ENCODE results near the gene SLC18A3. TPM values are rescaled to one million over a fixed set of nuclear protein-coding genes. Genes with fewer than 3 reads are reported as not detected.

Gene SLC18A3
- total RNA-seq, 1 donor from 2014 or later: 17.9 TPM

DNA sequence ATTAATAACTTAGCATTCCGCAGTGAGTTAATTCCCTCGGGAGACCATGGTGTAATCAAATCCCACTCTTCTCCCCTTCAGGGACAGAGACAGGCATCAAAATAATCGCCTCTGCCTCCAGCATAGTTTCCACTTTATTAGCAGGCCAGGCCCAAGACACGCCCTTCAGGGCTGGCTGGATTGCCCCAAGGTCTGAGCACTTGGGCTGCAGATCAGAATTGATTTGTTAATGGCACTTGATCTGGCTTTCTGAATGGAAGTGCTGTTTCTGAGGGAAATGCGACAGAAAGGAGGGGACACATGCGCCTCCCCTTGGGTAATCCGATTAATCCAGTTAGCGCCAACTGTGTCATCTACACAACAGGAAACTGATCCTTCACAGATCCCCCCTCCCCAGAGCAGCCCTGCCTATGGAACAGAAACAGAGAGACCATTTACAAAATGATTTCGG, 19.3 kb downstream of the SLC18A3 start:
- peaks cover 5% of the 10 kb centered on the region for H3K27me3 Mint-ChIP-seq (ENCODE audit: low read depth)
- H3K9me3 Mint-ChIP-seq: no peaks in the 10 kb centered on the region
- H3K36me3 Mint-ChIP-seq (ENCODE audit: low read depth): no peaks in the 10 kb centered on the region
- no peaks in the 10 kb centered on the region for H3K4me1 Mint-ChIP-seq
- no peak for DNase-seq (ENCODE audit: low read depth, low spot score)
- H3K27ac Mint-ChIP-seq (ENCODE audit: unreplicated experiment): no peak overlapping the region
- H3K4me3 Mint-ChIP-seq: no peak overlapping the region
- TF ChIP-seq, protein P1, sequence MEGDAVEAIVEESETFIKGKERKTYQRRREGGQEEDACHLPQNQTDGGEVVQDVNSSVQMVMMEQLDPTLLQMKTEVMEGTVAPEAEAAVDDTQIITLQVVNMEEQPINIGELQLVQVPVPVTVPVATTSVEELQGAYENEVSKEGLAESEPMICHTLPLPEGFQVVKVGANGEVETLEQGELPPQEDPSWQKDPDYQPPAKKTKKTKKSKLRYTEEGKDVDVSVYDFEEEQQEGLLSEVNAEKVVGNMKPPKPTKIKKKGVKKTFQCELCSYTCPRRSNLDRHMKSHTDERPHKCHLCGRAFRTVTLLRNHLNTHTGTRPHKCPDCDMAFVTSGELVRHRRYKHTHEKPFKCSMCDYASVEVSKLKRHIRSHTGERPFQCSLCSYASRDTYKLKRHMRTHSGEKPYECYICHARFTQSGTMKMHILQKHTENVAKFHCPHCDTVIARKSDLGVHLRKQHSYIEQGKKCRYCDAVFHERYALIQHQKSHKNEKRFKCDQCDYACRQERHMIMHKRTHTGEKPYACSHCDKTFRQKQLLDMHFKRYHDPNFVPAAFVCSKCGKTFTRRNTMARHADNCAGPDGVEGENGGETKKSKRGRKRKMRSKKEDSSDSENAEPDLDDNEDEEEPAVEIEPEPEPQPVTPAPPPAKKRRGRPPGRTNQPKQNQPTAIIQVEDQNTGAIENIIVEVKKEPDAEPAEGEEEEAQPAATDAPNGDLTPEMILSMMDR (conservative IDR thresholded peaks at IDR 0.05): no peak

DNA sequence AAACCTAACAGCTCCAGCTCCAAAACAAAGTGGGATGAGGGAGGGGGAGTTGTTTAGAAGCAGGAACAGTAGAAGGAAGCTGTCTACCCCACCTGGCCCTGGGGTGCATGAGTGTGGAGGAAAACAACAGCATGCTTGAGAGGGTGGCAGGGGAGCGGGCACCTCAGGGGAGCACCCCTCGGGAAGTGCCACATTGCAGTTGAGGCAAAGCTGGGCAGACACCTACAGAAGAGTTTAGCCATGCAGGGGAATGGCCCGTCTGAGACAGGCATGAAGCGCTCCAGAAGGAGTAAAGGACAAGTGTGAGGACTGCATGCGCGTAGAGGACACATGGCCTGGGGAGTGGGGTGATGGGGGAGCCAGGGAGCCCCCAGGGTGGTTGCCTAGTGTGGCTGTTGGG, 21.9 kb downstream of the SLC18A3 start:
- H3K4me1 Mint-ChIP-seq: no peaks in the 10 kb centered on the region
- no peak for DNase-seq (ENCODE audit: low read depth, low spot score)
- no peak overlapping the region for H3K27ac Mint-ChIP-seq (ENCODE audit: unreplicated experiment)
- TF ChIP-seq, protein P1 (conservative IDR thresholded peaks at IDR 0.05): no peak
- H3K36me3 Mint-ChIP-seq (ENCODE audit: low read depth): no peaks in the 10 kb centered on the region
- no peaks in the 10 kb centered on the region for H3K9me3 Mint-ChIP-seq
- peaks cover 28% of the 10 kb centered on the region for H3K27me3 Mint-ChIP-seq (ENCODE audit: low read depth)
- no peak overlapping the region for H3K4me3 Mint-ChIP-seq

DNA sequence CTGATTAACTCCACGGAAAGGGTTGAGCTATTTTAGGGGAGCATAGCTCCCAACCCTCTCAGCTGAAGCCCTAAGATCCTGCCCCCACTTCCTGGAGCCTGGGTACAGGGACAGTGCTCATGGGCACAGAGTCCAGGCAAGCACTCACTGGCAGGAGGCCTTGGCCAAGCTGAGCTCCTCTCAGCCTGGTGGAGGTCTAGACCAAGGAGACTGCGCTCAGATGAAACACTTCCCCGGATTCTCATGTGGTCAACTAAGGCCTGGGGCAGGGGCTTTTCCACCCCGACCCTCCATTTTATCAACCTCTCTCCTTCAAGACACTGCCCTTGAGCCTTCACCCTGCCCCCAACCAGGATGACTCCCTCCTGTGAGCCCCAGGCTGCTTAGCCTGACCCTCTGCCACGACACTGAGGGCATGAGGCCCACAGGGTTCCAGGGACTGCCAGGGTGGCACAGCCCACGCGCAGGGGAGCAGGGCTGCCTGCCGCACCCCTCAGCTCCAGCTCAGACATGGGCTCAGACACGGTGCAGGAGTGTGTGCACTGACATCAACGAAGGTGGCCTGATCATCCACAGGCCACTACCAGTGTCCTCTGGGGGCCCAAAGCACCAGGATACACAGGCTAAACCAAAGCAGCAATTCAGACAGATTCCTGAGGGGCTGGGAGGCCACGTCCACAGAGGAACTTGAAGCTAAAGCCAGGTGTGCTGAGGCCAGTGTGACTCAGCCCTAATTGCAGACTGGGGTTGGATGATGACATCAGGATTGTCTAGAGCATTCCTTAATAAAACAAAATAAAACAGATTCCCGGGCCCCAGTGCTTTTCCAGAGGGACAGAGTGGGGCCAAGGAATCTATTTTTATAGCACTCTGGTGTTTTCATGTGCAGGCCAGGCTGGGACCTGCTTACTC, 22.6 kb downstream of the SLC18A3 start:
- TF ChIP-seq, protein P1 (conservative IDR thresholded peaks at IDR 0.05): no peak
- H3K9me3 Mint-ChIP-seq: no peaks in the 10 kb centered on the region
- no peak overlapping the region for H3K4me3 Mint-ChIP-seq
- no peak for DNase-seq (ENCODE audit: low read depth, low spot score)
- H3K27me3 Mint-ChIP-seq (ENCODE audit: low read depth): peaks cover 35% of the 10 kb centered on the region
- H3K4me1 Mint-ChIP-seq: no peaks in the 10 kb centered on the region
- no peaks in the 10 kb centered on the region for H3K36me3 Mint-ChIP-seq (ENCODE audit: low read depth)
- H3K27ac Mint-ChIP-seq (ENCODE audit: unreplicated experiment): no peak overlapping the region

DNA sequence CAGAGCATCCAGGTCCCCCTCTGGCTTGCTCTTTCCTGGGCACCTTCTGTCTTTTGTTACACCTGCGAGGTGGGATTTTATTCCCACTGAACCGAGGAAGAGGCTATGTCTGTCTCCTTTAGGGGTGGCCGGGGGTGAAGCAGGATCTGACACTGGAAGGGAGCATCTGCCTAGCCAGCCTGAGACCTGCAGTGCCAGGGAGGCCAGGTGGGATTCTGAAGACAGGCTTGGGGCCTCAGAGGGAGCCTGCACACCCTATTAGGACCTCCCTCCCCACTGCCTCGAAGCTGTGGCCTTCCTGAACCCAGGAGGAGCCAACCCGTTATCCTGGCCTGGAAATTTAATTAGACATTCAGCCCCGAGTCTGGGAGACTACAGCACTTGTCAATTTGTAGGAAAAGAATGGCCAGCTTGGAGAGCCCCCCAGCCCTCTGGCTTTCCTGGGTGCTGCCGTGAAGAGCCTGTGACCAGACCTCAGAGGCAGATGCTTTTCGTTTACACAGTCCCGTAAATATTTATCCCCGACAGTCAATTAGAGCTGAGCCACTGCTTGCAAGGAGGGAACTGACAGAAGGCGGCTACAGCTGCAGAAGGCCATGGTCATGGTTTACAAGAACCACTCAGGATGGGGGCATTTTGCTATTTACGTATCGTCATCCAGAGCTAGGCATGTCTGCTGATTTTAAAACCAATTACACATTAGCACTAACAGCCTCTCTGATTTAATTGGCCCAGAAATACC, 23.4 kb downstream of the SLC18A3 start:
- no peak for DNase-seq (ENCODE audit: low read depth, low spot score)
- Mint-ChIP-seq H3K27me3 (ENCODE audit: low read depth) (peaks cover 43% of the 10 kb centered on the region), H3K4me3 (no peak overlapping the region), H3K4me1 (no peaks in the 10 kb centered on the region), H3K27ac (ENCODE audit: unreplicated experiment) (peak overlapping the region; percentile 45), H3K9me3 (no peaks in the 10 kb centered on the region), H3K36me3 (ENCODE audit: low read depth) (no peaks in the 10 kb centered on the region)
- TF ChIP-seq, protein P1 (conservative IDR thresholded peaks at IDR 0.05): no peak

DNA sequence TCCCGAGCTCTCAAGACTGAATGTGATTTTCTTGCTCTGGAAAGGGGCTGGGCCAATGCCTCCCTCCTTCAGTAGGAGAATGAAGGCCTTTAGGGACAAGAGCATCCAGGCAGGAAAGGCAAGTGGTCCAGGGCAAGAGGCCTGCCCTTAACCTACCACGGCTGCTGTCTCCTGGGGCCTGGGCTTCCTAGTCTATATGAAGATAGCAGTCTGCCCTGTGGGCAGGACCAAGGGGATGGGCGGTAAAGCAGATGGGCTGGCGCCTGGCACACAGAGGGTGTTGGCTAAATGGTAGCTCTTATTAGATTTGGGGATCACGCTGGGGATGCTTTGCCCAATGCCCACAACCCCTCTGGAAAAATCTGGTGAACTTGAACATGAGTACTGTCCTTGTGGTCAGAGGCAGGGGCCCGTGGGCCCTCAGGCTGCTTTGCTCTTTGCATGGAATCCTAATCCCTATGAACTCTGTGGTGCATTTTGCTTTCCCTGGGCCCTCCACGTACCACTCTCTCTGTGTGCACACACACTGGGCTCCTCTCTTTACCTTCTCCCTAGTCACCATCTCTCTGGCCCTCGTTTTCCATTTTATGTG, 24.1 kb downstream of the SLC18A3 start:
- no peak overlapping the region for H3K4me3 Mint-ChIP-seq
- H3K9me3 Mint-ChIP-seq: no peaks in the 10 kb centered on the region
- DNase-seq (ENCODE audit: low read depth, low spot score): no peak
- TF ChIP-seq, protein P1 (conservative IDR thresholded peaks at IDR 0.05): no peak
- no peak overlapping the region for H3K27ac Mint-ChIP-seq (ENCODE audit: unreplicated experiment)
- no peaks in the 10 kb centered on the region for H3K36me3 Mint-ChIP-seq (ENCODE audit: low read depth)
- H3K27me3 Mint-ChIP-seq (ENCODE audit: low read depth): peaks cover 50% of the 10 kb centered on the region
- no peaks in the 10 kb centered on the region for H3K4me1 Mint-ChIP-seq
